ENCODE results near the gene RIMS4.
A peak's percentile ranks its signal among the peaks of the same experiment; 100 is the strongest.

RIMS4 gene

GRCh38 chr20:44736170-44737021 lies 74.0 kb downstream of the RIMS4 start:
- DNase-seq, result peak; percentile 41 to 84

GRCh38 chr20:44735816-44736169 lies 74.6 kb downstream of the RIMS4 start:
- no peak for DNase-seq

DNA sequence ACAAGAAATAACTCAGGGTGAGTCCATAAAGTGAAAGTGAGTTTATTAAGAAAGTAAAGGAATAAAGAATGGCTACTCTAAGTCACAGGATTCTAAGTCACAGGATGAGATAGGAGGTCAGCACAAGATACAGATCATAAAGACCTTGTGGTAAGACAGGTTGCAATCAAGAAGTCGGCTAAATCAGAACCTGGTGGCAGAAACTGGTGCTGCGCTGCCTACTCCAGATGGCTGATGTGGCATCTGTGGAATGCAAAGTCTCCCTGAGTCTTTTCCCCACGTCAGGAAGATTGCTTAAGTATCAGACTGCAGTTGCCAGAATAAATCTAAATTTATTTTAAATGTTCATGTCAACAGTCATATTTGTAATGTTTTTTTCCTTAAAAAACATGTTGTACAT lies 75.4 kb downstream of the RIMS4 start:
- peak in 1 of 2 experiments; percentile 81 for DNase-seq

GRCh38 chr20:44733341-44734069 lies 76.8 kb downstream of the RIMS4 start:
- DNase-seq, result peak; percentile 45 to 67

GRCh38 chr20:44732327-44732726 lies 78.0 kb downstream of the RIMS4 start:
- DNase-seq, result no peak

GRCh38 chr20:44731657-44732056 lies 78.7 kb downstream of the RIMS4 start:
- DNase-seq, result no peak

- DNase-seq, result peak; percentile 80 to 88
Observed at GRCh38 chr20:44730441-44730840, 79.9 kb downstream of the RIMS4 start.

- peak; percentile 78 to 96 for DNase-seq
Observed at GRCh38 chr20:44728801-44729443, 81.4 kb downstream of the RIMS4 start.

DNA sequence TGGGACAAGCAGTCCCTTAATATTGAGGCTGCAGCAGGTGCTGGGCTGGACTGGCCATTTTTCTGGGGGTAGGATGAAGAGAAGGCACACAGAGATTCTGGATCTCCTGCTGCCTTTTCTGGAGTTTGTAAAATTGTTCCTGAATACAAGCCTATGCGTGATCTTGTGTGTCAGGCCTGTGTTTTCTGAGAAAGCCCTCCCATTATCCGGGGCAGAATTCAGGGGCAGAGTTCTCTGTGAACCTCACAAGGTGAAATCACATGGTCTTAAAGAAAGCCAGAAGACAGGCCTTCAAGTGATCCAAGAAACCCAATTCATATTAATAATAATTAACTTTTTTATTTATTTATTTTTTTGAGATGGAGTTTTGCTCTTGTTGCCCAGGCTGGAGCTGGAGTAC lies 82.7 kb downstream of the RIMS4 start:
- no peak for DNase-seq

- no peak for DNase-seq
Observed at GRCh38 chr20:44727039-44727438, 83.3 kb downstream of the RIMS4 start.

GRCh38 chr20:44725837-44726236 lies 84.5 kb downstream of the RIMS4 start:
- DNase-seq, result no peak

DNA sequence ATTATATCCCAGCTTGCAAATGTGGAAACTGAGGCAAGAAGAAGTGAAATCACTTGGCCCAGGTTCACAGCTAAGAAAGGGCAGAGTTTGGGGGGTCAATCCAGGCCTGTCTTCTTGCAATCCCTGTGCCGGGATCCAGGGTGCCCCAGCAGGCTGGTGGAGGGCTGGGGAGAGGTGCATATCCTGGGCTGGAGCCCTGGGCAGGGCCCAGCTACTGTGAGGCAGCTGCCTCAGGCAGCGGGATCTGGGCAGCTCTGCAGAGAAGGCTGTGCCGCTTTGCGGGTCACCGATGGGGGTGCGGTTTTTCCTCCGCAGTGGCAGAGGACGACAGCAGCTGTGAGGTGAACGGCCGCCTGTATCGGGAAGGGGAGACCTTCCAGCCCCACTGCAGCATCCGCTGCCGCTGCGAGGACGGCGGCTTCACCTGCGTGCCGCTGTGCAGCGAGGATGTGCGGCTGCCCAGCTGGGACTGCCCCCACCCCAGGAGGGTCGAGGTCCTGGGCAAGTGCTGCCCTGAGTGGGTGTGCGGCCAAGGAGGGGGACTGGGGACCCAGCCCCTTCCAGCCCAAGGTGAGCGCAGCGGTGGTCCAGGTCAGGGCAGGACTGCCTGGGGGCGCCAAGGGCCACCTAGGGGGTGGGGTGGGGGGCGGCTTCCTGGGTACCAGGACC lies 85.8 kb downstream of the RIMS4 start:
- no peak for DNase-seq

- no peak for DNase-seq
Observed at GRCh38 chr20:44723798-44724362, 86.5 kb downstream of the RIMS4 start.

- DNase-seq, result no peak
Observed at GRCh38 chr20:44723391-44723790, 87.0 kb downstream of the RIMS4 start.

- DNase-seq, result no peak
Observed at GRCh38 chr20:44722990-44723389, 87.4 kb downstream of the RIMS4 start.

- no peak for DNase-seq
Observed at GRCh38 chr20:44721785-44722054, 88.6 kb downstream of the RIMS4 start.

DNA sequence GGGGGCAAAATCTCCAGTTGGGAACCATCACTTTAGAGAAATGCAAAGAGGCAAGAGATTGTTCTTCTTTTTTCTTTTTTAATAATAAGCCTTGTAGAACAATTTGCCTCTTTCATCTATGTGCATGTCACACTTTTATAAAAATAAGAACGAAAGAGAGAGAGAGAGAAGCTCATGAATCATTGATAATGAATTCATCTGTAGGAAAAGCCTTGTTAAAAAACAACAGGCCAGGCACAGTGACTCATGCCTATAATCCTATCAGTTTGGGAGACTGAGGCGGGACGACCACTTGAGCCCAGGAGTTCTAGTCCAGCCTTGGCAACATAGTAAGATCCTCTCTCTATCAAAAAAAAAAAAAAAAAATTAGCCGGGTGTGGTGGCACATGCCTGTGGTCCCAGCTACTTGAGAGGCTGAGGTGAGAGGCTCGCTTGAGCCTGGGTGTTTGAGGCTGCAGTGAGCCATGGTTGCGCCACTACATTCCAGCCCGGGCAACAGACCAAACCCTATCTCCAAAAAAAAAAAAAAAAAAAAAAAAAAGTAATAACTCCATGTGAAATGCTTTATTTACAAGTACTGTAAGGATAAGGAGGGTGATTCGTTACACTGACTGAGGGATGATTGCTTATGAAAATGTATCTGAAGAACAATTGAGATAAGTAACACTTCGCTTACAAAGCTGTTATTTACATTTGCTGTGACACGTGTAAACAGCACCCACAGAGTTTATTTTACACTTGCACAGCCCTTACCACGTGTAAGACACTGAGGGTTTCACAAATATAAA lies 89.2 kb downstream of the RIMS4 start:
- DNase-seq, result peak in 1 of 2 experiments; percentile 86

- peak in 1 of 2 experiments; percentile 59 for DNase-seq
Observed at GRCh38 chr20:44720621-44720996, 89.7 kb downstream of the RIMS4 start.

DNA sequence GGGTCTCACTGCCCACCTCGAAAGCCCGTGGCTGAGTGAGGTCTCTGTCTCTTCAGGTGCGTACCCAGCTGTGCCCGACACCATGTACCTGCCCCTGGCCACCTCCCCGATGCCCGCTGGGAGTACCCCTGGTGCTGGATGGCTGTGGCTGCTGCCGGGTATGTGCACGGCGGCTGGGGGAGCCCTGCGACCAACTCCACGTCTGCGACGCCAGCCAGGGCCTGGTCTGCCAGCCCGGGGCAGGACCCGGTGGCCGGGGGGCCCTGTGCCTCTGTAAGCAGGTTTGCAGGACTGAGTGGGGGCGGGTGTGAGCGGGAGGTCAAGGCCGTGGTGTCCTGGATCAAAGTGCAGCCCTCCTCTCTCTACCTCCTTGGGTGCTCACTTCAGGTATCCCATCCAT lies 90.5 kb downstream of the RIMS4 start:
- no peak for DNase-seq

- DNase-seq, result no peak
Observed at GRCh38 chr20:44717986-44718385, 92.4 kb downstream of the RIMS4 start.

- DNase-seq, result no peak
Observed at GRCh38 chr20:44716309-44717106, 93.8 kb downstream of the RIMS4 start.
